ENCODE results near the gene IL3.

GRCh38 chr5:132050136-132050535, 10.3 kb upstream of the IL3 start:
- TF ChIP-seq, protein P1, sequence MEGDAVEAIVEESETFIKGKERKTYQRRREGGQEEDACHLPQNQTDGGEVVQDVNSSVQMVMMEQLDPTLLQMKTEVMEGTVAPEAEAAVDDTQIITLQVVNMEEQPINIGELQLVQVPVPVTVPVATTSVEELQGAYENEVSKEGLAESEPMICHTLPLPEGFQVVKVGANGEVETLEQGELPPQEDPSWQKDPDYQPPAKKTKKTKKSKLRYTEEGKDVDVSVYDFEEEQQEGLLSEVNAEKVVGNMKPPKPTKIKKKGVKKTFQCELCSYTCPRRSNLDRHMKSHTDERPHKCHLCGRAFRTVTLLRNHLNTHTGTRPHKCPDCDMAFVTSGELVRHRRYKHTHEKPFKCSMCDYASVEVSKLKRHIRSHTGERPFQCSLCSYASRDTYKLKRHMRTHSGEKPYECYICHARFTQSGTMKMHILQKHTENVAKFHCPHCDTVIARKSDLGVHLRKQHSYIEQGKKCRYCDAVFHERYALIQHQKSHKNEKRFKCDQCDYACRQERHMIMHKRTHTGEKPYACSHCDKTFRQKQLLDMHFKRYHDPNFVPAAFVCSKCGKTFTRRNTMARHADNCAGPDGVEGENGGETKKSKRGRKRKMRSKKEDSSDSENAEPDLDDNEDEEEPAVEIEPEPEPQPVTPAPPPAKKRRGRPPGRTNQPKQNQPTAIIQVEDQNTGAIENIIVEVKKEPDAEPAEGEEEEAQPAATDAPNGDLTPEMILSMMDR (conservative IDR thresholded peaks at IDR 0.05; ENCODE audit: low read length) = no peak
- TF ChIP-seq EZH2phosphoT487 (IDR thresholded peaks at IDR 0.05; ENCODE audit: borderline replicate concordance, low read depth, low read length) = no peak

Measured in OCI-LY7 (cell line).